Upper lobe of right lung (tissue), 1 donor: Measurements from ENCODE around the gene C3orf52. TPM values are rescaled to one million over a fixed set of nuclear protein-coding genes. Genes with fewer than 3 reads are reported as not detected.

Experiments used
- ATAC-seq: fragments of 200-7000 bp; cut with Tn5 transposase; one replicate; pipeline ENCODE4 v1.9.1; 2020; ENCODE audit warnings: mild to moderate bottlenecking, moderate library complexity
- DNase-seq: peaks from one replicate; pipeline ENCODE4 v3.0.0-alpha.2; 2020
- H3K27ac ChIP-seq: fragments of 200-600 bp; one replicate; pipeline ENCODE4 v1.8.0; 2022
- H3K27me3 ChIP-seq: fragments of 200-600 bp; one replicate; pipeline ENCODE4 v1.8.0; 2022; ENCODE audit warnings: mild to moderate bottlenecking
- H3K36me3 ChIP-seq: fragments of 200-600 bp; one replicate; pipeline ENCODE4 v1.8.0; 2022
- H3K4me1 ChIP-seq: fragments of 200-600 bp; one replicate; pipeline ENCODE4 v1.8.0; 2022
- H3K4me3 ChIP-seq: fragments of 200-600 bp; one replicate; pipeline ENCODE4 v1.8.0; 2022; ENCODE audit warnings: mild to moderate bottlenecking
- H3K9me3 ChIP-seq: fragments of 200-600 bp; one replicate; pipeline ENCODE4 v1.8.0; 2022
- intact Hi-C: fragments of 100-400 bp; cut with DNase I; formaldehyde crosslinking; loops from one replicate; pipeline ENCODE4 v1.11.0; 2022
- total RNA-seq: library from RNA; stranded (reverse); fragmentation: NEBNext Ultra II Directional; extraction: Animal tissue kit (Norgen Biotek cat#: 25700); gene quantifications from one replicate; pipeline ENCODE4 v1.2.1, GENCODE V29; 2021
- TF ChIP-seq, protein P1 (sequence below): fragments of 200-600 bp; IDR thresholded peaks from one replicate; pipeline ENCODE4 v1.8.0; 2022; ENCODE audit warnings: antibody characterized with exemption
- donor health status: DM: no; HTN: yes; CAD: no; lungs with severe emphysema.

The C3orf52 gene
- total RNA-seq, 1 donor from 2014 or later, result 20.1 TPM

- H3K4me1 ChIP-seq, result peaks cover 12% of the 10 kb centered on the region
These were observed 2.8 kb downstream of the C3orf52 start for GRCh38 chr3:112088944-112089343.

GRCh38 chr3:112089956-112090886, 4.0 kb downstream of the C3orf52 start:
- Histone ChIP-seq H3K36me3 (no peaks in the 10 kb centered on the region), H3K27me3 (no peaks in the 10 kb centered on the region), H3K9me3 (no peaks in the 10 kb centered on the region), H3K4me1 (peaks cover 12% of the 10 kb centered on the region), H3K27ac (no peak overlapping the region), H3K4me3 (no peak overlapping the region)
- DNase-seq (no peak), ATAC-seq (no peak)
- intact Hi-C loops, result no loop called here
- TF ChIP-seq, protein P1, sequence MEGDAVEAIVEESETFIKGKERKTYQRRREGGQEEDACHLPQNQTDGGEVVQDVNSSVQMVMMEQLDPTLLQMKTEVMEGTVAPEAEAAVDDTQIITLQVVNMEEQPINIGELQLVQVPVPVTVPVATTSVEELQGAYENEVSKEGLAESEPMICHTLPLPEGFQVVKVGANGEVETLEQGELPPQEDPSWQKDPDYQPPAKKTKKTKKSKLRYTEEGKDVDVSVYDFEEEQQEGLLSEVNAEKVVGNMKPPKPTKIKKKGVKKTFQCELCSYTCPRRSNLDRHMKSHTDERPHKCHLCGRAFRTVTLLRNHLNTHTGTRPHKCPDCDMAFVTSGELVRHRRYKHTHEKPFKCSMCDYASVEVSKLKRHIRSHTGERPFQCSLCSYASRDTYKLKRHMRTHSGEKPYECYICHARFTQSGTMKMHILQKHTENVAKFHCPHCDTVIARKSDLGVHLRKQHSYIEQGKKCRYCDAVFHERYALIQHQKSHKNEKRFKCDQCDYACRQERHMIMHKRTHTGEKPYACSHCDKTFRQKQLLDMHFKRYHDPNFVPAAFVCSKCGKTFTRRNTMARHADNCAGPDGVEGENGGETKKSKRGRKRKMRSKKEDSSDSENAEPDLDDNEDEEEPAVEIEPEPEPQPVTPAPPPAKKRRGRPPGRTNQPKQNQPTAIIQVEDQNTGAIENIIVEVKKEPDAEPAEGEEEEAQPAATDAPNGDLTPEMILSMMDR, result no peak

More at GRCh38 chr3:112088944-112089343, 2.8 kb downstream of the C3orf52 start:
- DNase-seq (no peak), ATAC-seq (no peak)
- H3K27ac ChIP-seq, result no peak overlapping the region
- H3K36me3 ChIP-seq, result no peaks in the 10 kb centered on the region
- H3K27me3 ChIP-seq, result no peaks in the 10 kb centered on the region
- no peak overlapping the region for H3K4me3 ChIP-seq
- intact Hi-C loops, result no loop called here
- TF ChIP-seq, protein P1, result no peak
- no peaks in the 10 kb centered on the region for H3K9me3 ChIP-seq

DNA sequence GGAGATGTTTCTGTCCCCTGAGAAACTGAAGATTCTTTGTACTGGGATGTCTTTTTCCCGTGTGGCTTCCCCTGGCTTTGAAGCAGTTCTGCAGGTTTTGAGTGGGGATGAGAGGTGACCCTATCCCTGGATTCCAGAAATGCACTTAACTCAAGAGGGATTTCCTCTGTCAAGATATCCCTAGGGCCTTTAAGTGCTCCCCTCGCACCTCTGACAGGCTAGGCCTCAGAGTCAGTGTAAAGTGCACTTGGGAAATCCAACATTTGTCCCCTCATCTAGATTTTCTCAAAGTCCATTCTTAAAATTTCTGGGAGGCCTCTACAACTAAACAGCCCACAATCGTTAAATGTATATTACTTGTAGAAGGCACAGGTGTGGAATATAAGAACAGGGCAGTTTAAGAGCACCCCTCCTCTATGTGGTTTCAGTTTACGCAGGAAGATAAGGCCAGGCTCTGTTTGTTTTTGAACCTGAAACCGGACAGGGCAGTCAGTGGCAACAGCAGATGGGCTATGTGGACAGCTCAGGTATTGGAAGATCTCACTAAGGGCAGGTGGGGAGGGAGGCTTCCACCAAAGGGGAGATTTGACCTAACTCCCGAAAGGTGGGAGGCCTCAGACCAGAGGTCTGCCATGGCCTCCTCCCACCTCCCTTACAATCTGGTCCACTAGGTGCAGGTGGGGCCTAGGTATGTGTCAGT, 4.8 kb downstream of the C3orf52 start:
- TF ChIP-seq, protein P1, result no peak
- intact Hi-C loops, result no loop called here
- Histone ChIP-seq H3K27ac (no peak overlapping the region), H3K27me3 (no peaks in the 10 kb centered on the region), H3K4me3 (no peak overlapping the region), H3K36me3 (no peaks in the 10 kb centered on the region), H3K9me3 (no peaks in the 10 kb centered on the region), H3K4me1 (peaks cover 12% of the 10 kb centered on the region)
- DNase-seq (no peak), ATAC-seq (peak; percentile 10)

DNA sequence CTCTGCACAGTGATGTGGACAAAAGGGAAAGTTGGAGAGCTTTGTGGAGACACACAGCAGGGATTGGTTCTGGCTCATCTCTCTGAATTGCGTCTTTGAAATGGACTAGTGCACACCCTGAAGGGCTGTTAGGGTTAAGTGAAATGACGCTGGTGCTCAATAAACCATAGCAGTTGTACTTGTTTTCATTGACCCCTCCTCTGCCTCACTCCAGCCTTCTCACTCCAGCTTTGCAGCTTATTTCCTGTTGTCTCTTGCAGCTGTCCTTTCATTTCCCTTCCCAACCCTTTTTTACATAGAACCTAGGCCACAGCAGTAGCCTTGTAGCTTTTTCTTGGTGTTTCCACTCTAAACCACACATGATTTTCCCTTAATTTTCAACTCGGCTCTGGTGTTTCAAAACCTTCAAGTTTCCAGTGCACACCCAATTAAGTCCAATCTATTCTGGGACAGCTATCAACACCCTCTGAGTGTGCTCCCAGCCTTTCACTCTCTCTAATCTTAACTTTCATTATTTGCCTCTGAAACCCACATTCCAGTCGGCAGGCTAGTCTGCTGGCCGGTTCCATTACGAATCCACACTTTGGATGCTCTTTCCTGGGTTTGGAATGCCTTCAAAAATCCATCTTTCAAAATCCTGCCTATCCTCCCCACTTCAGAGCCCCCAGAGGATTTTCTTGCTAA, 6.4 kb downstream of the C3orf52 start:
- DNase-seq, result no peak
- intact Hi-C loops, result no loop called here
- ATAC-seq, result no peak
- H3K27me3 ChIP-seq, result no peaks in the 10 kb centered on the region
- H3K36me3 ChIP-seq, result no peaks in the 10 kb centered on the region
- peaks cover 8% of the 10 kb centered on the region for H3K4me1 ChIP-seq
- no peak overlapping the region for H3K4me3 ChIP-seq
- TF ChIP-seq, protein P1, result no peak
- no peaks in the 10 kb centered on the region for H3K9me3 ChIP-seq
- H3K27ac ChIP-seq, result no peak overlapping the region

GRCh38 chr3:112093180-112093522, 7.0 kb downstream of the C3orf52 start:
- H3K4me1 ChIP-seq, result peaks cover 8% of the 10 kb centered on the region
- no peak for ATAC-seq

More at GRCh38 chr3:112093180-112093522, 7.0 kb downstream of the C3orf52 start:
- TF ChIP-seq, protein P1, result no peak
- H3K27me3 ChIP-seq, result no peaks in the 10 kb centered on the region
- H3K36me3 ChIP-seq, result no peaks in the 10 kb centered on the region
- no peak overlapping the region for H3K27ac ChIP-seq
- no peak for DNase-seq
- intact Hi-C loops, result no loop called here
- no peaks in the 10 kb centered on the region for H3K9me3 ChIP-seq
- no peak overlapping the region for H3K4me3 ChIP-seq
